Measurements from ENCODE around the gene PROC. TPM values are rescaled to one million over a fixed set of nuclear protein-coding genes. Genes with fewer than 3 reads are reported as not detected.

The PROC gene
- total and polyA plus RNA-seq, 2 of the 8 experiments (the other 6 are each of a cell fraction or from before 2014, with no cell fraction given), result 1.5 to 1.6 TPM

DNA sequence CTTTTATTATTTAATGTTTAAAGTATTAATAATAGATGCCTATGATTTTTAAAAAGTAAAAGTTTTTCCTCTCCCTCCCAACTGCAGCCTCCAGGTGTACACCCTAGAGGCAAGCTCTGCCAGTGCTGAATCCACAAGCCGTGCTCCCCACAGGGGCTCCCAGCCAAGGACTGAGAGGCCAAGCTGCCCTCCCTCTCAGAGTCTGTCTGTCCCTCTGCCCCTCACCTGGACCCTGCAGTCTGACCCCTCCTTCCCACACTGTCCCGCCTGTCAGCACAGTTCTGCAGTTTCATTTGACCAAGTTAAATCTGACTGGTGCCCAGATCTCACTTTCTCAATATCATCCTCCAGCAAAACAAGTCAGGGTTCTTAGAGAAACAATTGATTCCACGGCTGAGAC, 14.8 kb upstream of the PROC start:
- Histone ChIP-seq H2BK5ac (ENCODE audit: low read depth, low read length) (no peak overlapping the region), H3K9me3 (ENCODE audit: insufficient read depth in 2 of 2, low read depth in 1 of 2, low read length in 1 of 2) (no peaks in the 10 kb centered on the region), H3K27ac (ENCODE audit: low read depth, low read length) (no peak overlapping the region), H4K8ac (ENCODE audit: extremely low read depth, insufficient read depth, low read length) (no peak overlapping the region), H4K91ac (replicated peaks; ENCODE audit: insufficient read length, low read length) (no peak overlapping the region), H2BK15ac (ENCODE audit: low read length) (no peak overlapping the region), H2BK20ac (ENCODE audit: low read length) (no peak overlapping the region), H4K20me1 (replicated peaks in 1 of 2; ENCODE audit: control insufficient read depth in 1 of 2, insufficient read depth in 2 of 2, low read length in 2 of 2) (no peaks in the 10 kb centered on the region), H3K56ac (replicated peaks; ENCODE audit: insufficient read length, low read depth, low read length) (no peak overlapping the region), H2AK5ac (ENCODE audit: low read depth, low read length) (no peak overlapping the region), H3K4me3 (ENCODE audit: extremely low read depth in 1 of 4, insufficient read depth in 2 of 4, low read depth in 3 of 4, low read length in 4 of 4) (no peak overlapping the region), H3K14ac (ENCODE audit: insufficient read length) (no peak overlapping the region), H3K9ac (replicated peaks in 1 of 4; ENCODE audit: extremely low read depth in 1 of 4, low read depth in 3 of 4, low read length in 3 of 4) (no peak overlapping the region), H2AFZ (ENCODE audit: low read length) (no peak overlapping the region), H3K4me1 (replicated peaks in 1 of 4; ENCODE audit: control insufficient read depth in 3 of 4, insufficient read depth in 4 of 4, low read length in 3 of 4) (peaks cover 0 to 8% (median 4%) of the 10 kb centered on the region in 4 experiments; a peak in 3 of 7 replicates), H3K23ac (ENCODE audit: insufficient read length) (no peak overlapping the region), H2BK12ac (ENCODE audit: low read depth, low read length) (0 out of 2 replicates have a peak overlapping the region, but pooled peaks have one; percentile 39), H3K18ac (ENCODE audit: extremely low read depth, low read length) (no peak overlapping the region), H4K5ac (ENCODE audit: insufficient read length, low read depth, low read length) (no peak overlapping the region), H3K36me3 (ENCODE audit: control insufficient read depth in 2 of 4, insufficient read depth in 4 of 4, low read length in 3 of 4) (no peaks in the 10 kb centered on the region), H3K4ac (replicated peaks; ENCODE audit: insufficient read length, low read depth, low read length) (no peak overlapping the region), H3K27me3 (replicated peaks in 1 of 4; ENCODE audit: control insufficient read depth in 3 of 4, extremely low read depth in 1 of 4, insufficient read depth in 3 of 4, low read length in 3 of 4) (no peaks in the 10 kb centered on the region), H3K79me2 (ENCODE audit: control insufficient read depth in 1 of 2, insufficient read depth in 2 of 2, low read length in 2 of 2) (no peaks in the 10 kb centered on the region), H2BK120ac (replicated peaks; ENCODE audit: low read depth, low read length) (no peak overlapping the region), H3K23me2 (ENCODE audit: low read depth, low read length) (peaks cover 2% of the 10 kb centered on the region), H3K79me1 (ENCODE audit: low read depth, low read length) (no peaks in the 10 kb centered on the region), H3K4me2 (ENCODE audit: insufficient read depth in 1 of 2, low read depth in 2 of 2, low read length in 2 of 2) (no peak overlapping the region)
- FAIRE-seq, result no peak
- no peak for TF ChIP-seq SUZ12 (IDR thresholded peaks at IDR 0.05; ENCODE audit: low read length)
- TF ChIP-seq TCF12 (IDR thresholded peaks at IDR 0.05; ENCODE audit: low read depth, low read length), result no peak
- TF ChIP-seq CREB1 (IDR thresholded peaks at IDR 0.05), result no peak
- no peak for TF ChIP-seq SIRT6 (IDR thresholded peaks at IDR 0.05; ENCODE audit: low read length)
- TF ChIP-seq CBX5 (IDR thresholded peaks at IDR 0.05; ENCODE audit: low read depth, low read length), result no peak
- ChIA-PET CTCF (ENCODE audit: partially characterized antibody) (interaction anchor here (0.9 to 2.9 kb wide), 5 partner anchors 12 to 79 kb away, joined by 3 to 14 read pairs (median 6); no protein-coding TSS in a partner anchor), POLR2A (ENCODE audit: partially characterized antibody) (interaction anchor here (1.0 kb wide), 1 partner anchor 13 kb away, joined by 3 read pairs; no protein-coding TSS in a partner anchor)
- no peak for DNase-seq (ENCODE audit: low read depth in 1 of 2, low spot score in 2 of 2)
- 79% methylated on average over 3 of the region's 3 CpGs; no CpG with 5 or more reads in 1 of the 2 experiments for WGBS, 2 experiments (ENCODE audit: extremely low coverage in 1 of 2, insufficient coverage in 1 of 2, insufficient read length in 1 of 2, insufficient replicate concordance in 2 of 2, low coverage in 1 of 2, low lambda C conversion rate in 2 of 2, missing lambda C conversion rate in 1 of 2)
